Astrocyte of the cerebellum (primary cell): ENCODE measurements around the gene SPSB1.

ENCODE experiments used
- DNase-seq: peaks from one replicate; pipeline ENCODE4 v3.0.0-alpha.2; 2011; ENCODE audit warnings: low read depth
- H3K4me3 ChIP-seq: 2 replicates; pipeline ENCODE4 v1.5.1; 2011; ENCODE audit warnings: mild to moderate bottlenecking, low read depth, low read length, moderate library complexity
- in situ Hi-C: cut with HindIII; loops from 2 replicates; pipeline ENCODE4 v1.10.0; 2017; ENCODE audit warnings: low sequenced_read_pairs
- TF ChIP-seq, protein P1 (sequence below): IDR thresholded peaks from 2 replicates; pipeline ENCODE4 v1.5.1; 2012; ENCODE audit warnings: low read length, low read depth, moderate library complexity, mild to moderate bottlenecking; ENCODE audit errors: missing control alignments

Gene SPSB1

DNA sequence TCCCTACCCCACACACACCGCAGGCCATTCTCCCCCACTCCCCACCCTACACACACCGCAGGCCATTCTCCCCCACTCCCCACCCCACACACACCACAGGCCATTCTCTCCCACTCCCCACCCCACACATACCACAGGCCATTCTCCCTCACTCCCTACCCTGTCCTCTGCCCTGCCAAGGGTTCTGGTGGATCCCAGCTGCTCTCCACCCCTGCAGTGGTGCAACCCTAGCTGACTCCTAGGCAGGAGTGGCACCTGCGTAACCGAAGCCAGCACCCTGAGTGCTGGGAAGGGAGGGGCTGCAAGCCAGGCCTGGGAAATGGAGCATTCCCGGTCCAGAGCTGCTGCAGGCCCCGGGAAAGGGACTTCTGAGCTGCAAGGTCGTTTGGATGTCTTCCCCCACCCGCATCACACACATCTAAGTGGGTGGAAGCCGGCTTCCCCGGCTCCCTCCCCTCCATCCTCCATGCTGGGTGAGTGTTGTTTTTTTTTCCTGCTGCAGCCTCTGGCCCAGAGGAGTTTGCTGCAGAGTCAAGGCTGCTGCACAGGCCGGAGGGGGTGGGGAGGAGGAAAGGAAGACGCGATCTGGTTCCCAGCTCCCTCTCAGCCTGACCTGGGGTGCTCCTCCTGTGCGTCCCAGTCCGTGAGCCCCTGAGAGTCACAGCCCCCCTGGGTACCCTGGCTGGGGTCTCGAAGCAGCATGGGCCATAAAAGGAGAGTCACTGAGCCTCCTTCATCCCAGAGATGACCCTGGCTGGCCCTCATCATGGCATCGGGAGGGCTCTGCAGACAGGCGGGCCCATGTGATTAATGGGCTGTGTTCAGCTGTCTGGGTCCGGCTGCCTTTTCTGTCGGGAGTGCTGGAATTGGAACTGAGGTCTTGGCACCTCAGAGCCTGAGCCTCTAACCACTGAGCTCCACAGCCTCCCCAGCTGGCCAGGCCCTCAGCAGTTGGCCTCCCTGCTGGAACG lies 42.0 kb upstream of the SPSB1 start:
- in situ Hi-C loops: loop anchor here (25.0 kb wide), 1 partner anchor 312 kb away; no protein-coding TSS in a partner anchor
- TF ChIP-seq, protein P1, sequence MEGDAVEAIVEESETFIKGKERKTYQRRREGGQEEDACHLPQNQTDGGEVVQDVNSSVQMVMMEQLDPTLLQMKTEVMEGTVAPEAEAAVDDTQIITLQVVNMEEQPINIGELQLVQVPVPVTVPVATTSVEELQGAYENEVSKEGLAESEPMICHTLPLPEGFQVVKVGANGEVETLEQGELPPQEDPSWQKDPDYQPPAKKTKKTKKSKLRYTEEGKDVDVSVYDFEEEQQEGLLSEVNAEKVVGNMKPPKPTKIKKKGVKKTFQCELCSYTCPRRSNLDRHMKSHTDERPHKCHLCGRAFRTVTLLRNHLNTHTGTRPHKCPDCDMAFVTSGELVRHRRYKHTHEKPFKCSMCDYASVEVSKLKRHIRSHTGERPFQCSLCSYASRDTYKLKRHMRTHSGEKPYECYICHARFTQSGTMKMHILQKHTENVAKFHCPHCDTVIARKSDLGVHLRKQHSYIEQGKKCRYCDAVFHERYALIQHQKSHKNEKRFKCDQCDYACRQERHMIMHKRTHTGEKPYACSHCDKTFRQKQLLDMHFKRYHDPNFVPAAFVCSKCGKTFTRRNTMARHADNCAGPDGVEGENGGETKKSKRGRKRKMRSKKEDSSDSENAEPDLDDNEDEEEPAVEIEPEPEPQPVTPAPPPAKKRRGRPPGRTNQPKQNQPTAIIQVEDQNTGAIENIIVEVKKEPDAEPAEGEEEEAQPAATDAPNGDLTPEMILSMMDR: no peak
- no peak for DNase-seq
- no peak overlapping the region for H3K4me3 ChIP-seq

DNA sequence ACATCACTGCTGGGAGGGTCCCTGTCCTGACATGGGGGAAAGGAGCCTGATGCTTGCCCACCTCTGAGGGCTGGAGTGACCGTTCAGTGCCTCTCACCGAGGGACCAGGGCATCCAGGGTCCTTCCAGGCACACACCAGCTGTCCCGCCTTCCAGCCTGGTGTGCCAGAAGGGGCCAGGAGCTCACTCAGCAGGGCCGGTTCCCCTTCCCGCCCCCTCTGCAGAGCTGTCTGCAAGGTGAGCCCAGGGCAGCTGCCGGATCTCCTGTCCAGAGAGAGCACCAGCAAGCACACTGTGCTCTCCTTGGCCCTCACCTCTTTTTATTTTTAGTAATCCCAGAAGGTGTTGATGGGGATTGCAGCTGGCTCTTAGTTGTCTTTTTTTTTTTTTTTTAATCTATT lies 41.2 kb upstream of the SPSB1 start:
- TF ChIP-seq, protein P1: no peak
- no peak for DNase-seq
- H3K4me3 ChIP-seq: no peak overlapping the region
- in situ Hi-C loops: loop anchor here (25.0 kb wide), 1 partner anchor 311 kb away; no protein-coding TSS in a partner anchor

DNA sequence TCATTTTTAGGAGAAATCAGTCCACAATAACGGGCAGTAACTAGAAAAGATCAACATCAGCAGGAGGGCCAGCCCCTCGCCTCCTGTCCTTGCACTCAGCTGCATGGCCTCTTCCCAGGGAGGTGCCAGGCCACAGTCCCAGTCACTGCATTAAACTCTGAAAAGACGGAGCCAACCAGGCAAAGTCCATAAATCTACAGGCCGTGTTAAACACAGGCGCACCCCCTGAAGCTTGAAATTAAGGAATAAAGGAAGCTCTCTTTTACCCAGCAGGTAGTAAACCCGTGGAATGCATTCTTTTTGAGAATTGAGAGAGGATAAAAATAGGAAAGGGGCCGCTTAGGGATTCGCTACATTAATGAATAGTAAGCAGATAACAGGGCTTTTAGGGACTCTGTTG lies 39.7 kb upstream of the SPSB1 start:
- TF ChIP-seq, protein P1: no peak
- DNase-seq: peak; percentile 55
- H3K4me3 ChIP-seq: no peak overlapping the region
- in situ Hi-C loops: loop anchor here (25.0 kb wide), 1 partner anchor 309 kb away; no protein-coding TSS in a partner anchor

DNA sequence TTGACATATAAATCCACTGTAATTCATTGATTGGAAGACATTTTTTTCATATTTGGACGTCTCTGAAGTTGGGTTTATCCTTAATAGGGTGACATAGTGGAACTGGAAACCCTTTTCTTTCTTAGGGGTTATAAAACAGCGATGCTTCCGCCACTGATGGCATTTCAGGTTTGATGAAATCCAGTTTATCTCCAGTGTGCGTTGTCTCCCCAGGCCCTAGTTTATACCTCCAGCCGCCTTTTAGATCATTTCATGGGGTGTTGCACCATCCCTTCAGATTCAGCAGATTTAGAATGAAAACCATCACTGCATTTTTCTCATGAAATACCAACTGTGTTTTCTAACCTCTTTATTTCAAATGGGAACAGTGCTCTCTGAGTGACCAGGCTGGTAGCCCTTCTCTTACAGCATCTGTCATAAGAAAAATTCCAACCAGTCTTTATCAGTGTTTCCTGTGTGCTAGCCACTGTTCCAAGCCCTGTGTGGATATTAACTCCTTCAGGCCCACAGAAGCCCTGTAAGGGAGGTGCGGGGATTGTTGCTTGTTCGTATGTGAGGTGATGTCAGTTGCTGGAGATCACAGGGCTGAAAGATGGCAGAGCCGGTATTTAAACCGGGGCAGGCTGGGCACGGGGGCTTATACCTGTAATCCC lies 39.1 kb upstream of the SPSB1 start:
- no peak for DNase-seq
- in situ Hi-C loops: loop anchor here (25.0 kb wide), 1 partner anchor 309 kb away; no protein-coding TSS in a partner anchor
- H3K4me3 ChIP-seq: no peak overlapping the region
- TF ChIP-seq, protein P1: no peak

DNA sequence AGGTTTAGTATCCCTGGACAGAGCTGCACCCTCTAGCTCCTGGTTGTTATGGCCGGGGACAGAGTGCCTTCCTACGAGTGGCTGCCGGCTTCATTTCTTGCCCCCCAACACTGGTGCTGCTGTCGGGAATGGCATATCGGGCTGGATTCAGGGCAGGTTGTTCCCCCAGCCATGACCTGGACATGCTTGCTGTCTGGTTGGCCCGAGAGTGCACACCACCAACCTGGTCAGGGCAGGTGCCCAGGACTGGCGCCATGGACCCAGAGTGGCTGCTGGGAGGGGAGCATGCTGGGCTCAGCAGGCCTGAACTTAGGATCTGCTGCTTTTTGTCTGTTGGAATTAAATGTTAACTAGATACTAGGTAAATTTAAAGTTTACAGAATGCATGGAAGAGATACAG lies 36.4 kb upstream of the SPSB1 start:
- H3K4me3 ChIP-seq: no peak overlapping the region
- in situ Hi-C loops: loop anchor here (25.0 kb wide), 1 partner anchor 306 kb away; no protein-coding TSS in a partner anchor
- TF ChIP-seq, protein P1: no peak
- no peak for DNase-seq

DNA sequence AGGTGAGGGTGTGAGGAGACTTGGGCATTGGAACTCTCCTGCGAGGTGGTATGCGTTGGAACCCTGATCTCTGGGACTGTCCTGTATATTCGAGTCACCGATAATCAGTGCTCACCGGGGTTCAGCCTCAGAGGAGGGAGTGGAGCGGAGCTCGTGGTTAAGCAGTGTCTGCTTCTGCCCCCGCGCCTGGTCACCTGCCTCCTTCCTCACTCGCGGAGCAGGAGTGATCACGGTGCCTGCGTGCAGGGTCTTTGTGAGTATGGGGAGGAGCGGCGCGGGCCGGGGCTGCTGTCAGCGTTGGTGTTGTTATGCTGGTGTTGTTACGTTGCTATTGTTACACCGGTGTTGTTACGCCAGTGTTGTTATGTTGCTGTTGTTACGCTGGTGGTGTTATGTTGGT lies 34.8 kb upstream of the SPSB1 start:
- in situ Hi-C loops: loop anchor here (25.0 kb wide), 1 partner anchor 304 kb away; no protein-coding TSS in a partner anchor
- TF ChIP-seq, protein P1: no peak
- no peak for DNase-seq
- no peak overlapping the region for H3K4me3 ChIP-seq
